Stimulated activated CD8-positive, alpha-beta memory T cell treated with anti-CD3 and anti-CD28 coated beads, Interleukin-15, amount 100 ng/mL, for 1 hour (primary cell): Measurements from ENCODE around the gene OR8H1.

Experiments used
- DNase-seq: peaks from one replicate; pipeline ENCODE4 v3.0.0-alpha.2; 2020; ENCODE audit warnings: low read depth

Gene OR8H1, protein sequence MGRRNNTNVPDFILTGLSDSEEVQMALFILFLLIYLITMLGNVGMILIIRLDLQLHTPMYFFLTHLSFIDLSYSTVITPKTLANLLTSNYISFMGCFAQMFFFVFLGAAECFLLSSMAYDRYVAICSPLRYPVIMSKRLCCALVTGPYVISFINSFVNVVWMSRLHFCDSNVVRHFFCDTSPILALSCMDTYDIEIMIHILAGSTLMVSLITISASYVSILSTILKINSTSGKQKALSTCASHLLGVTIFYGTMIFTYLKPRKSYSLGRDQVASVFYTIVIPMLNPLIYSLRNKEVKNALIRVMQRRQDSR

DNA sequence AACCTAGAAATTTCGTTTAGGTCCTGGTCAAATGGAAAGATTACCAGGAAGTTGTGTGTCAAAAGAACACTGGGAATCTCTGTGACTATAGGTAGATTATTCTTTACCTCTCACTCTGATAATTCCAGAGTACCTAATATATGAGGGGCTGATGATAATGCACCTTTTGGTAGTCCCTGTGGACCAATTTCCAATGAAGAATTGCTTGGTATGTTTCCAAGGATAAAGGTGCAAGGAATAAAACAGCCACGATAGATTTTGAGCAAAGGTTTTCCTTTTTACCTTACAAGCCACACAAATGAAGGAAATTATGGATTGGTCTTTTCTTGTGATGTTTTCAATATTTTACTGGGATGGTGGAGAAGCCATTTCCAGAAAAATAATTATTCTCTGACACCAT, at the start of gene OR8H1:
OR8H1 (minus strand) TSS at position 101 of the 400 bp plus-strand sequence. CDS start 1,192 bp downstream, outside the sequence.
- no peak for DNase-seq

DNA sequence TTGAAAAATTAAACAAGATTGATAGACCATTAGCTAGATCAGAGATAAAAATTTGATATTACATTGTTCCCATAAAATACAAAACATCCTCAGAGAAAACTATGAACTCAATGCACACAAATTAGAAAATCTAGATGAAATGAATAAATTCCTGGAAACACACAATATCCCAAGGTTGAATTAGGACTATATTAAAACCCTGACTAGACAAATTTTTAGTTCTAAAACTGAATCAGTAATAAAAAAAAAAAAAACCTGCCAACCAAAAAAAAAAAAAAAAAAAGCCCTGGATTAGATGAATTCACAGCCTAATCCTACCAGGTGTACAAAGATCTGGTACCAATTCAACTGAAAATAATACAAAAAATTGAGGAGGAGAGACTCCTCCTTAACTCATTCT, 48.2 kb upstream of the OR8H1 start:
- no peak for DNase-seq

DNA sequence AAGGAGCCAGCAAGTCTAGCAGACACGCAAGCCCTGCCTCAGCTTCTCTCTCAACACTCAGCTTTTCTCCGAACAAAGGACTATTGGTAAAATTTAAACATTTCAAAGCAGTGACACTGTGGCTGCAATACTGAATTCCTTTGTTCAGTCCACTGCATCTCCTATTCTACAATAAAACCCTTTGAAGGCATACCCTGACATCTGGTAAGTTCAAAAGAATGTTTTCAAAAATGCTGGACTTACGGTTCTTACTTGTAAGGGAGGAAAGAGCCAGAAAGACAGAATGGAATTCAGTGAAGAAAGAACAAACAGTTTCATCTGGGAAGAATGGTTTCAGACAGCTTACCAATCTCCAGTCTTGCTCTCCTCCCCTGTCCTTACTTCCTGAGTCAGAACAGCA, 41.1 kb upstream of the OR8H1 start:
- DNase-seq, result no peak

DNA sequence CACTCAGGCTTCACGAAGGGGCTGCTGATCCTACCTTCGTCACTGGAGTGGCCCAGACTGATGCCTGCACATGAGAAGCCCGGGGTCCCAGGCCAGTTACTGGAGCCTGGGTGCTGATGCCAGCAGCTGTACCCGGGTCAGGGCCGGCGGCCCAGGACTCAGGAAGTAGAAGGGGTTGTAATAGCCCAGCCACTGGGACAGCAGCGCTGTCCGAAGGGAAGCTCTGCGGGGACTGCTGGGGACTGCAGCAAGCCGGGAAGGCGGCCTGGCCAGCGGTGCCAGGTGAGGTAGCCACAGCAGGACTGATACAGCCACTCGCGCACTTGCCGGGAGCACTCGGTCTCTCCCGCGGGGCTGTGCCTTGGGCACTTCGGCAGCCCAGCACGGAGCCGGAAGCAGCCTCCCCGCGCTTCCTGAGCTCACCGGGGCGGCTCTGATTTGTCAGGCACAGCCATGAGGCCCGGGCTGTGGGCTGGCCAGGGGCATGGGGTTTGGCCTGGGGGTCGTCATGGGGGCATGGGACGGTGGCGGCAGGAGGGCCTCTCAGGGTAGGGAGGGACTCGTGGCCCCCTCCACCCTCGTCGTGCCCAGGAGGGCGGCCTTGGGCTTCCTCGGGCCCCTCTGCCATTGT, 39.9 kb upstream of the OR8H1 start:
- DNase-seq, result no peak

DNA sequence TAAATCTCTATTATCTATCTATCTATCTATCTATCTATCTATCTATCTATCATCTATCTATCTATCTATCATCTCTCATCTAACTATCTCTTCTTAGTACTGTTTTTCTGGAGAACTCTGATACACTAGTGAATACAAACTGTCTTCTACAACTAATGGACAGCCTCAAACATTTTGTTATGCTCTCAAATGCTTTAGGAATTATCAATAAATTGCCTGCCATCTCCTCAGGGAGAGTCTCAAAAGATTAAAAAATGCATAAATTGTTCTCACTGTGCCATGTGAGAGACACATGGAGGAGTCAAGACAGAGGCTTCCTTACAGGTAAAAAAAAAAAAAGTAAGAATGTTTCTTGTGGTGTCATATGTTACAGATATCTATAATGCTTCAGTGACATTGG, 22.8 kb upstream of the OR8H1 start, which contains the start of gene OR8K3:
OR8K3 (plus strand) TSS at position 301 of the 400 bp plus-strand sequence. CDS start 3,163 bp downstream, outside the sequence.
- no peak for DNase-seq

DNA sequence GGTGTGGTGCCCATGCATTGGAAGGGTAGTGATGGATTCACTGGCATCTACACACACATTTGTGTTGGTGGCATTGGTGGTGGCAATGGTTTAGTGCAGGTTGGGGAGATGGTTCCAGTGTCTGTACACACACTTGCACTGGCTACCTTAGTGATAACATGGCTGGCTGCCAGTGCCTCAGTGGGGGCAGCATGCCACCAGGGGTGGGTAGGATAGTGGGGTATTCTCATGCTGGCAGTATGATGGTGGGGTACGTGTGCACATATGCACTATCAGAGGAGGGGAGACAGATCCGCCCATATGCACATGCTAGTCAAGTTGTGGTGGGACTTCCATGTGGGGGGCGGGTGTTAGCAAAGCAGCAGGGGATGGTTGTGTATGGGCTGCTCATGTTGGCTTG, 15.8 kb upstream of the OR8H1 start:
- no peak for DNase-seq

DNA sequence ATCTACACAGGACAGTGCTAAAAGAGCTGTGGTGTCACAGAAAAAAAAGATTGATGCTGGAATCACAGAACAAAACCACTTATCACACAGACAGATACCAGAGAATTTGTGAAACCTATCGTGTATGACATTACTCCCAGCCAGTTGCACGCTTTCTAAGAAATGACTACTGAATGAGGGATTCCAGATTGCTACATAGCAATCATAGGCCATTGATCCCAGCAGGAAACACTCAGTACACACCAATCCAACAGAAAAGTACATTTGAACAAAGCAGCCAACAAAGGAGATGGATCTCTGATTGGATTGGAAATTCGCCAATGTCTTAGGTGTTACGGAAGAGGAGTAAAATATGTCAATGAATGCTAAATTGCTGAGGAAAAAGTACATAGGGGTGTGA, 4.8 kb upstream of the OR8H1 start:
- no peak for DNase-seq

DNA sequence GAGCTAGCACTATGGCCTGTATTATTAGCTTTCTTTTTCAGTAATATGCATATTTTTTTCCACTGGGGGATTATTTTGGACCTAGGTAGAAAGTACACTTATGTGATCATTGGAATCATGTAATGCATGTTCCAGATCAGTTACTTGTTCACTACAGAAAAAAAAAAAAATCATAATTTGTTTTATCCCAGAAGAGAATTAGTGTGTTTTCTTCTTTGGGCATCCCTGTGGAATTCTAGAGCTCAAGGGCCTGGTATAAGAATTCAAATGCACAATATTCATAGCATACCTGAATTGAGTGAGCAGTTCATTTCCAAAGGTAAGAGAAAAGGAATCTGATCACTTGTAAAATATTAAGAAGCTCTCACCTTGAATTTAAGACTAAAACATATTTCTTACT, 18.2 kb downstream of the OR8H1 start, which contains the start of gene OR5T1:
OR5T1 (plus strand) TSS at position 301 of the 400 bp plus-strand sequence. CDS start 1,485 bp downstream, outside the sequence.
- DNase-seq, result no peak

DNA sequence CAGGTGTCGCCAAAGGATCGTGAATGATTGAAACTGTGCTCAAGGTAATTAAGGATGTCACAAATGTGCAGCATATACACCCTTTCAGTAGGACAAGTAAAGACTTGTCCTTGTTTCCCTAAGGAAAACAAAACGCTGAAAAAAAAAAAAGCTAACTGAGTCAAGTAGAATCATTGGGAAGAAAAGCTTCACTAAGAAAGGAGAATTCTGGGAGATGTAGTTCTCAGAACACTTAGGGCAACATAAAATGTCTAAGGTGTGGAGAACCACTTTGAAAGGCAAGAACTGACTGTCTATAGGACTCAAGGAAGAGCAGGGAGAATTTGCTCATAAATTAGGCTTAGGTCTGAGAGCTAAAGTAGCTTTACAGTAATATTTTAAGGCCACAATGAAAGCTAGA, 21.0 kb downstream of the OR8H1 start:
- DNase-seq, result no peak

DNA sequence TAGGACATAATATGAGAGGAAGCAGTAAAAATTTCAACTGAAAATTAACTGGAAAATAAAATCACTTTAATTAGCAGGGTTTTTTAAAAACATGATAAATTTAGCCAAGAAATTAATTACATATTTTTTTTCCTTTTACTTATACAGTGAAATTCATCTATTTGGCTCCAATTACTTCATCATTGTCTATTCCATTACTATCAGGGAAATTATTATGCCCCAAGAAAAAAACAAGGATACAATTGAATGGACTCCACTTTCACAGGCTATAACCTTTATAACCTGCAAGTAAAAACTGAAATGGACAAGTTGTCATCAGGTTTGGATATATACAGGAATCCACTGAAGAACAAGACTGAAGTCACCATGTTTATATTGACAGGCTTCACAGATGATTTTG, 40.1 kb downstream of the OR8H1 start, which contains the start of gene OR5T3:
OR5T3 (plus strand) TSS at position 301 of the 400 bp plus-strand sequence; CDS start at position 301, 0 bp downstream.
- no peak for DNase-seq
